ENCODE data around the gene LNX2. TPM values are rescaled to one million over a fixed set of nuclear protein-coding genes. Genes with fewer than 3 reads are reported as not detected.
A peak's percentile ranks its signal among the peaks of the same experiment; 100 is the strongest.

LNX2 gene
- total RNA-seq, 1 experiment from 2014 or later = 12.3 TPM

DNA sequence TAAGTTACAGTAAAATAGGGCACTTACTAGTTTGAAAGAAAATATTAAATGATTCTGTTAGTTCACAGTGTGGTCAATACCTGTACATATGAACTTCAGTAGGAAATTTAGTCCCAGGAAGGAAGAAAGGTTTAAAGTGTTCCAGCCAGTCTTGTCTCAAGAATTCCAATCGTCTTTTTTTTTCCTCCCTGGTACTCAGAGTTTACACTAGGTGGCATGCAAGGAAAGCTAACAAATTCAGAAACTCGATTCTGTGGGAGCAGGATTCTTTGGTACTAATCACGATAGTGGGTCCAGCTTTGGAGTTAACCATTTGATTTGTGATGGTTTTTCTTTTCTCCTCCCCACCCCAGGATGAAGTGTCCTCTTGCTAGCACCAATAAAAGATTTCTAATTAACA is 45.0 kb upstream of the LNX2 start:
- Mint-ChIP-seq H3K27me3 (ENCODE audit: insufficient read depth, unreplicated experiment) (no peaks in the 10 kb centered on the region), H3K4me1 (ENCODE audit: insufficient read depth, unreplicated experiment) (no peaks in the 10 kb centered on the region), H3K27ac (ENCODE audit: low read depth, unreplicated experiment) (no peak overlapping the region), H3K36me3 (ENCODE audit: insufficient read depth, unreplicated experiment) (peaks cover 7% of the 10 kb centered on the region), H3K9me3 (ENCODE audit: unreplicated experiment) (no peaks in the 10 kb centered on the region), H3K4me3 (ENCODE audit: unreplicated experiment) (no peak overlapping the region)
- no peak for DNase-seq (ENCODE audit: unreplicated experiment)
- no TSS peak for BruUV-seq (replicated peaks)
- intact Hi-C loops (cut with micrococcal nuclease) = loop anchor here (1.0 kb wide), 1 partner anchor 161 kb away; no protein-coding TSS in a partner anchor
- ChIA-PET CTCF (interaction anchor here (0.7 to 2.2 kb wide), 7 partner anchors 9 to 288 kb away, joined by 3 to 16 read pairs (median 6); no protein-coding TSS in a partner anchor), POLR2A (interaction anchor here (1.0 to 1.6 kb wide), 3 partner anchors 10 to 214 kb away, joined by 3 to 6 read pairs (median 5); partner anchors contain the start of gene POLR1D)
- TF ChIP-seq, protein P1, sequence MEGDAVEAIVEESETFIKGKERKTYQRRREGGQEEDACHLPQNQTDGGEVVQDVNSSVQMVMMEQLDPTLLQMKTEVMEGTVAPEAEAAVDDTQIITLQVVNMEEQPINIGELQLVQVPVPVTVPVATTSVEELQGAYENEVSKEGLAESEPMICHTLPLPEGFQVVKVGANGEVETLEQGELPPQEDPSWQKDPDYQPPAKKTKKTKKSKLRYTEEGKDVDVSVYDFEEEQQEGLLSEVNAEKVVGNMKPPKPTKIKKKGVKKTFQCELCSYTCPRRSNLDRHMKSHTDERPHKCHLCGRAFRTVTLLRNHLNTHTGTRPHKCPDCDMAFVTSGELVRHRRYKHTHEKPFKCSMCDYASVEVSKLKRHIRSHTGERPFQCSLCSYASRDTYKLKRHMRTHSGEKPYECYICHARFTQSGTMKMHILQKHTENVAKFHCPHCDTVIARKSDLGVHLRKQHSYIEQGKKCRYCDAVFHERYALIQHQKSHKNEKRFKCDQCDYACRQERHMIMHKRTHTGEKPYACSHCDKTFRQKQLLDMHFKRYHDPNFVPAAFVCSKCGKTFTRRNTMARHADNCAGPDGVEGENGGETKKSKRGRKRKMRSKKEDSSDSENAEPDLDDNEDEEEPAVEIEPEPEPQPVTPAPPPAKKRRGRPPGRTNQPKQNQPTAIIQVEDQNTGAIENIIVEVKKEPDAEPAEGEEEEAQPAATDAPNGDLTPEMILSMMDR (IDR thresholded peaks at IDR 0.05; ENCODE audit: unreplicated experiment) = peak; percentile 31

DNA sequence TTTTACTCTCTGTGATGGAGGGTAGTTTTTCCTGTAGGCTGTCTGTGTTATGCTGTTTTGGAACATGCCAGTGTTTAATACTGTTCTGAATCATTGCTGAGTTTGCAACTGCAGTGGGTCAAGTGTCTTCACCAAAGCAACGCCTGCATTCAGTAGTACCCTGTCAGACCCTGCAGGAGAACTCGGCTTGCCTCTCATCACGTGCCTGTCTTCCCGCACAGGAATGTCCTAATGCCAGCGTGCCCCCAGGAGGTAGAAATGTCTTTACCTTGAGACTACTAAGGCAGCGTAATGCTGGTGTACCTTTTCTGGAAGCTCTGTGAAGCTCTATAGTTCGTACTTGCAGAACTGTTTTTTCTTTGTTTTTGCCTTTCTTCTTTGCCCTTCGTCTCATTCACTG is 43.6 kb upstream of the LNX2 start:
- ChIA-PET POLR2A (no interaction called here), CTCF (interaction anchor here (0.5 to 1.0 kb wide), 5 partner anchors 30 to 163 kb away, joined by 3 to 5 read pairs (median 4); no protein-coding TSS in a partner anchor)
- H3K9me3 Mint-ChIP-seq (ENCODE audit: unreplicated experiment) = no peaks in the 10 kb centered on the region
- H3K27me3 Mint-ChIP-seq (ENCODE audit: insufficient read depth, unreplicated experiment) = no peaks in the 10 kb centered on the region
- H3K27ac Mint-ChIP-seq (ENCODE audit: low read depth, unreplicated experiment) = no peak overlapping the region
- intact Hi-C loops (cut with micrococcal nuclease) = no loop called here
- peaks cover 13% of the 10 kb centered on the region for H3K36me3 Mint-ChIP-seq (ENCODE audit: insufficient read depth, unreplicated experiment)
- TF ChIP-seq, protein P1 (IDR thresholded peaks at IDR 0.05; ENCODE audit: unreplicated experiment) = no peak
- H3K4me1 Mint-ChIP-seq (ENCODE audit: insufficient read depth, unreplicated experiment) = no peaks in the 10 kb centered on the region
- no TSS peak for BruUV-seq (replicated peaks)
- no peak overlapping the region for H3K4me3 Mint-ChIP-seq (ENCODE audit: unreplicated experiment)
- no peak for DNase-seq (ENCODE audit: unreplicated experiment)

DNA sequence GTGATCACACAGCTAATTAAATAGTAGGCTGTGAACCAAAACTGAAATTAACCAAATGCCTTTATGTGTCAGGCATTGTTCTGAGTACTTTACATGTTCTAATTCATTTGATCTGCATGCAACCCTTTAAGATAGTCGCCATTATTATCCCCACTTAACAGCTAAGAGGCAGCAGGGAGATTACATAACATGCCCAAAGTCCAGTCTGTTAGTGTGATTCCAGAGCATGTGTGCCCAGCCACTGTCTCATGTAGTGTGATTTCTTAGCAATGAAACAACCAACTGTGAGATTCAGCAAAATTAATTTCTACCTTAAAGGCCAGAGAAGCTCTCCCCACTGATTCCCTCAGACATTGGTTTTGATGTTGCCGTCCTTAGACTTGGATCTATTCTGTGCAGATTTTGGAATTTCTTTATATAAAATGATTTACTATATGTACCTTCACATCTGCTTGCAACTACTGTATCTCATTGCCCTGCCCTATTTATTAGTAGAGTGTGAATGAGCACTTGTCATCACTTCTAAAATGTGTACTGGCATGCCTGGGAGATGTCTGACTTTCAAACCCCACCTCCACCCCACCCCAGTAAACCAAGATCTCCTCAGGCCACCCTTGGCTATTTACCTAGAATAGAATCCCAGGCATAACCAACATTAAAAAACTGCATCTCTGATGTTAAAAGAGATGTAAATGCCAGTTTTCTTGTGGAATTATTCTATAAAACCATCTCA is 42.6 kb upstream of the LNX2 start:
- TF ChIP-seq, protein P1 (IDR thresholded peaks at IDR 0.05; ENCODE audit: unreplicated experiment) = no peak
- no peaks in the 10 kb centered on the region for H3K9me3 Mint-ChIP-seq (ENCODE audit: unreplicated experiment)
- ChIA-PET CTCF (interaction anchor here (0.7 to 2.1 kb wide), 4 partner anchors 125 to 206 kb away, joined by 3 to 7 read pairs (median 4); no protein-coding TSS in a partner anchor), POLR2A (interaction anchor here (0.6 kb wide), 1 partner anchor 44 kb away, joined by 3 read pairs; no protein-coding TSS in a partner anchor)
- no TSS peak for BruUV-seq (replicated peaks)
- no peaks in the 10 kb centered on the region for H3K27me3 Mint-ChIP-seq (ENCODE audit: insufficient read depth, unreplicated experiment)
- peaks cover 16% of the 10 kb centered on the region for H3K36me3 Mint-ChIP-seq (ENCODE audit: insufficient read depth, unreplicated experiment)
- intact Hi-C loops (cut with micrococcal nuclease) = no loop called here
- no peak for DNase-seq (ENCODE audit: unreplicated experiment)
- no peak overlapping the region for H3K4me3 Mint-ChIP-seq (ENCODE audit: unreplicated experiment)
- no peak overlapping the region for H3K27ac Mint-ChIP-seq (ENCODE audit: low read depth, unreplicated experiment)
- H3K4me1 Mint-ChIP-seq (ENCODE audit: insufficient read depth, unreplicated experiment) = no peaks in the 10 kb centered on the region

DNA sequence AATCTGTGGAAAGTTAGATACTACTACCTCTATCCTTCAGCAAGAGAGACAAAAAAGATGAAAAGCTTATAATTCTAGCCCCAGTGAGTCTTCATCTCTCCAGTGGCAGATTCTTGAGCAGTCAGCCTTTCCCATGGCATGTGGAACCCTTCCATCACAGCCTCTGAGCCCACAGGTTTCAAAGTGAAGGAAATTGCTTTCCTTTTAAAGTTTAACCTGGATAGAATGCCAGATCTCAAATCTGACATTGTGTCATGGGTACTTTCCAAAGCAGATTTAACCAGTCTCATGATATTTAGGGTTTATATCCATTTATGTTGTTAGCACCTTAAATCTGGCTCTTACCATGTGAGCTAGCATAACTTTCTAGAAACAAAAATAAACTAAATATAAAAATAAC is 40.7 kb upstream of the LNX2 start:
- no peak for DNase-seq (ENCODE audit: unreplicated experiment)
- H3K27ac Mint-ChIP-seq (ENCODE audit: low read depth, unreplicated experiment) = peak overlapping the region; percentile 31

More for the DNA sequence above, 40.7 kb upstream of the LNX2 start:
- TF ChIP-seq, protein P1 (IDR thresholded peaks at IDR 0.05; ENCODE audit: unreplicated experiment) = no peak
- Mint-ChIP-seq H3K27me3 (ENCODE audit: insufficient read depth, unreplicated experiment) (no peaks in the 10 kb centered on the region), H3K36me3 (ENCODE audit: insufficient read depth, unreplicated experiment) (peaks cover 22% of the 10 kb centered on the region), H3K4me1 (ENCODE audit: insufficient read depth, unreplicated experiment) (no peaks in the 10 kb centered on the region), H3K9me3 (ENCODE audit: unreplicated experiment) (no peaks in the 10 kb centered on the region), H3K4me3 (ENCODE audit: unreplicated experiment) (no peak overlapping the region)
- ChIA-PET CTCF (interaction anchor here (0.8 to 2.1 kb wide), 2 partner anchors 142 to 166 kb away, joined by 3 to 7 read pairs; no protein-coding TSS in a partner anchor), POLR2A (interaction anchor here (1.0 kb wide), 1 partner anchor 12 kb away, joined by 4 read pairs; no protein-coding TSS in a partner anchor)
- BruUV-seq (replicated peaks) = no TSS peak
- intact Hi-C loops (cut with micrococcal nuclease) = no loop called here

Measured in MCF 10A (cell line).